Effector memory CD4-positive, alpha-beta T cell (primary cell): ENCODE data around the gene TRPM2.

Experiments used
- DNase-seq, 3 donors: peaks; one replicate each; pipeline ENCODE4 v3.0.0-alpha.2; 2020
- H3K27ac ChIP-seq: 2 replicates; pipeline ENCODE4 v1.7.0; 2013; ENCODE audit warnings: mild to moderate bottlenecking, low read length, moderate library complexity; ENCODE audit not compliant: insufficient read depth, poor library complexity, severe bottlenecking
- H3K27me3 ChIP-seq: replicated peaks from 2 replicates; pipeline ENCODE4 v1.7.0; 2013; ENCODE audit warnings: mild to moderate bottlenecking, low read length; ENCODE audit not compliant: insufficient read depth, control insufficient read depth, poor library complexity, severe bottlenecking
- H3K36me3 ChIP-seq: 2 replicates; pipeline ENCODE4 v1.7.0; 2013; ENCODE audit warnings: mild to moderate bottlenecking, low read length, moderate library complexity; ENCODE audit not compliant: control insufficient read depth, insufficient read depth
- H3K4me1 ChIP-seq: 2 replicates; pipeline ENCODE4 v1.7.0; 2013; ENCODE audit warnings: low read length, mild to moderate bottlenecking; ENCODE audit not compliant: control insufficient read depth, insufficient read depth, poor library complexity, severe bottlenecking
- H3K4me3 ChIP-seq: 2 replicates; pipeline ENCODE4 v1.7.0; 2013; ENCODE audit warnings: low read length, low read depth, mild to moderate bottlenecking; ENCODE audit not compliant: insufficient read depth, poor library complexity, severe bottlenecking
- H3K9me3 ChIP-seq: 2 replicates; pipeline ENCODE4 v1.7.0; 2013; ENCODE audit warnings: mild to moderate bottlenecking, low read length, moderate library complexity; ENCODE audit not compliant: control insufficient read depth

Gene TRPM2

DNA sequence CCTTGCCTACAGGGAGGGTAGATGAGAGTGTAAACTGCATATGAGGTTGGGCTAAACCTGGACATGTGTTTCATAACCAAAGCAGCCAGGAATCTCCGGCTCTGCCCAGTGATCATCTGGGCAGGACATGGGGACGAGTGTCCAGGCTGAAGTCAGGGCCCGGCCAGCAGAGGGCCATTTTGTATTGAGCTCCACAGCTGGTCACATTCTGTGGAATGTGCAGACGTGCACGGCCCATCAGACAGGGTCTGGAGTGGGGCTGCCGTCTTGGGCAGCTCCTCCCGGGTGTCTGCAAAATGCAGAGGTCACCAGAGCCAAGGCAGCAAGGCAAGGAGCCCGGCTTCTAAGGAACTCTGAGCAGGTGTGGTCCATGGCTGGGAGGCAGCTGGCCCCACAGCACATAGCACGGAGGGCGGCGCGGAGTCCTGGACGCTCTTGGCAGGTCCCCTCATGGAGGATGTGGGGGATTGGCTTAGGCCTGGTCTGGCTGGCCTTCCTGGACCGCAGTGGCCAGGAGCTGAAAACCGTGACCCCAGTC, 108.1 kb downstream of the TRPM2 start:
- DNase-seq: no peak
- Histone ChIP-seq H3K9me3 (no peaks in the 10 kb centered on the region), H3K4me1 (no peaks in the 10 kb centered on the region), H3K27me3 (no peaks in the 10 kb centered on the region), H3K36me3 (no peaks in the 10 kb centered on the region), H3K4me3 (no peak overlapping the region), H3K27ac (no peak overlapping the region)

DNA sequence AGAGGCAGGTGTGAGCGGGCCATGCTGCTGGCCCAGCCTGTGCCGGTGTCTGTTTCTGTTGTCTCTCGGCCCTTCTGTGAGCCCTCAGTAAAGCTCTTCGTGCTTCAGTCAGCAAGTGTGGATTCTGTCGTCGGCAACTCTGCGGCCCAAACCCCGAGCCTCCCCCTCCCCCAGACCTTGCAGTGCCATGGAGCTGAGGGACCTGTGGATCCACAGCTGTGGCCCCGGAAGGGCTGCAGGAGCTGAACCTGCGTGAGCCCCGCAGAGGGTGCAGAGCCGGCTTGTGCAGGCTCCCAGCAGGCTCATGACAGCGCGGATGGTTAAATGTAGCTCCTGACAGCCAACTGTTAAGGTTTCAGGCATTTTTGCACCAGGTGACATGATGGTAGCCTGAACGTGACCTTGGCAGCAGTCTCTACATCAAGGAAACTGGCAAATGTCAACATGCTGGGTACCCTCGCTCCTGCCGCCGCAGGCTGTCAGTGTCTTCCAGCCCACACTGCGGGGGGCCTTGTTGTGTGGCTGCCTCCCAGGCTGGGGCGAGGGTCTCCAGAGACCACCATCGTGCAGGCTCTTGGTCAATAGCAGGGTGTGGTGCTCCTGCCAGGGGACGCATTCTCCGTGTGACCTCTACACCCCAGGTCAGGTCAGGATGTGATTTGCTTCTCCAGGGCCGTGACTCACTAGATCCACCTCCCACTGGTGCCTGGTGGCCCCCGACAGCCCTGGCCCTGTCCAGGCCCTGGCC, 108.8 kb downstream of the TRPM2 start:
- no peaks in the 10 kb centered on the region for H3K27me3 ChIP-seq
- H3K4me1 ChIP-seq: no peaks in the 10 kb centered on the region
- no peaks in the 10 kb centered on the region for H3K36me3 ChIP-seq
- no peaks in the 10 kb centered on the region for H3K9me3 ChIP-seq
- no peak overlapping the region for H3K4me3 ChIP-seq
- H3K27ac ChIP-seq: no peak overlapping the region
- DNase-seq: no peak

DNA sequence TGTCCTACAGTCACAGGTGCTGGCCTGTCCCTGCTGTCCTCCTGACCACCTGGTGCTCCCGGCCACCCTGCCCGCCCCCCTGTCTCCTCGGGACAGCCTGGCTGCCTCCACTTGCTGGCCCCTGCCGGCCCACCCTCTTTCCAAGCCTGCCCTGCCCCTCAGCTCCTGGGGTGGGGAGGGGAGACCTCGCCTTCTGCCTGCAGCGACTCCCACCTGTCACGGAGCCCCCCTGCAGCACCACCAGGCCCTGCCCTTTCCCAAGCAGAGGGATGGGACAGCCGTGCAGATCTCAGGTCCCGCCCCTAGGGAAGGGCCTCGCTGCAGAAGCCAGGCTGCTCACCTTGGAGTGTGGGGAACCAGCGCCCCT, 109.4 kb downstream of the TRPM2 start:
- H3K4me3 ChIP-seq: no peak overlapping the region
- H3K36me3 ChIP-seq: no peaks in the 10 kb centered on the region
- no peak overlapping the region for H3K27ac ChIP-seq
- no peaks in the 10 kb centered on the region for H3K4me1 ChIP-seq
- H3K9me3 ChIP-seq: no peaks in the 10 kb centered on the region
- no peaks in the 10 kb centered on the region for H3K27me3 ChIP-seq
- DNase-seq: no peak

DNA sequence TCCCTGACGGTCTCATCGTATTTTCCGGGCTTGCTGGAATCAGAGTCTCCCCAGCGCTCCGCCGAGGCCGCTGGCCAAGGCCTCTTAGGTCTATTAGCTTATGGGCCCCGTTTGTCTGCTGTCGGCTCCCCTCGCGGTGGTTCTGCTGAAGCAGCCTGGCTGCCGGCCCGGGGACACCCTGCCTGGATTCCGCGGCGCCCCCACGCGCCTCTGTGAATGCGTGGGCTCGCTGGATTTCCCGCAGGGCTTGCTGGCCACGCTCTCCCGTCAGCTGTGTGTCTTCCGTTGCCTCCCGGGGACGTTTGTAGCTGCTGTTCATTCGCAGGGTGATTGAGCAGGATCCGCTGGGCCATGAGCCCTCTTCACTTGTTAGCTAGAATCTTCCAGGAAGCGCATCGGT, 110.3 kb downstream of the TRPM2 start:
- Histone ChIP-seq H3K9me3 (no peaks in the 10 kb centered on the region), H3K4me1 (no peaks in the 10 kb centered on the region), H3K27ac (no peak overlapping the region), H3K4me3 (no peak overlapping the region), H3K27me3 (no peaks in the 10 kb centered on the region), H3K36me3 (no peaks in the 10 kb centered on the region)
- no peak for DNase-seq

DNA sequence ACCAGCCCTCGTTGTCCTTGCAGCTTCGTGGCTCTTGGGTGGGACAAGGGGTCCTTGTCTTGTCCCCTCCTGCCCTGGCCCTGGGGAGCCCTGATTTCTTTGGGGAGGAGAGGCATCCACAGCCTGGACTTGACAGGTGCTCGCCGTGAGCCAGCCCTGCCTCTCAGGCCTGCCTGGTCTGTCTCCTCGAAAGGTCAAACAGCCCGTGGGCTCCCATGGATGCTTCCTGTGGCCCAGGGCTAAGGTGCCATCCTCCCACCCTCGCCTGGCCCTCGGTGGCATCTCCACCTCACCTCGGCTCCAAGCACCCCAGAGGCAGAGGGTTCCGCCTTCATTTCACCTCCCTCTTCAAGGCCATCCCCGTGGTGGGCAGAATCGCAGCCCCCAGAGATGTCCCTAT, 110.9 kb downstream of the TRPM2 start:
- H3K36me3 ChIP-seq: no peaks in the 10 kb centered on the region
- no peak overlapping the region for H3K27ac ChIP-seq
- no peaks in the 10 kb centered on the region for H3K4me1 ChIP-seq
- no peak overlapping the region for H3K4me3 ChIP-seq
- H3K27me3 ChIP-seq: no peaks in the 10 kb centered on the region
- no peak for DNase-seq
- H3K9me3 ChIP-seq: no peaks in the 10 kb centered on the region

DNA sequence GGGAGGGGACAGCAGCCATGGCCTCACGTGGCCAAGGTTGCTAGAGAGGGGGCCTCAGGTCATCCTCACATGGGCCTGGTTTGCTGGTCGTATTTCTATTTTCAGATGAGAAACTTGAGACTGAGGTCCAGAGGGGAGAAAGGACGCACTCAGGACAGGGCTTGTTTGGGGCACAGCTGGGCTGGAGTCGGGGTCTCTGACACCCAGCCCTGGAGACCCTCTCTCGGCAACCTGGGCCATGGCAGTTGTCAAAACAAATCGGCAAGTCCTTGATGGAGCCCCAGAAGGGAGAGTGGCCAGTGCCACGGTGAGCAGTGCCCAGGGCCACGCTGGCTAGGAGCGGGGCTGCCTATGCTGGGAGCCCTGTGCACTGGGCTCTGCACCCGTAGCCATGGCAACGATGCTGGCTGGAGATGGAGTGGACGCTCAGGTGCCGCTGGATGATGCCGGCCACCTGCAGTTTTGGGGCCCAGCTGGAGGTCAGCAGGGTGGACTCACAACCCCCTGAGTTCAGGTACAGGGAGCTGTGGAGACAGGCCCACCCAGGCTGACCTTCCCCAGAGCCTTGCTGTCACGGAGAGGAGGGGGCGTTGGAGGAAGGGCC, 113.0 kb downstream of the TRPM2 start:
- no peak overlapping the region for H3K27ac ChIP-seq
- no peaks in the 10 kb centered on the region for H3K27me3 ChIP-seq
- H3K4me1 ChIP-seq: no peaks in the 10 kb centered on the region
- no peaks in the 10 kb centered on the region for H3K9me3 ChIP-seq
- no peak overlapping the region for H3K4me3 ChIP-seq
- no peaks in the 10 kb centered on the region for H3K36me3 ChIP-seq
- DNase-seq: no peak

DNA sequence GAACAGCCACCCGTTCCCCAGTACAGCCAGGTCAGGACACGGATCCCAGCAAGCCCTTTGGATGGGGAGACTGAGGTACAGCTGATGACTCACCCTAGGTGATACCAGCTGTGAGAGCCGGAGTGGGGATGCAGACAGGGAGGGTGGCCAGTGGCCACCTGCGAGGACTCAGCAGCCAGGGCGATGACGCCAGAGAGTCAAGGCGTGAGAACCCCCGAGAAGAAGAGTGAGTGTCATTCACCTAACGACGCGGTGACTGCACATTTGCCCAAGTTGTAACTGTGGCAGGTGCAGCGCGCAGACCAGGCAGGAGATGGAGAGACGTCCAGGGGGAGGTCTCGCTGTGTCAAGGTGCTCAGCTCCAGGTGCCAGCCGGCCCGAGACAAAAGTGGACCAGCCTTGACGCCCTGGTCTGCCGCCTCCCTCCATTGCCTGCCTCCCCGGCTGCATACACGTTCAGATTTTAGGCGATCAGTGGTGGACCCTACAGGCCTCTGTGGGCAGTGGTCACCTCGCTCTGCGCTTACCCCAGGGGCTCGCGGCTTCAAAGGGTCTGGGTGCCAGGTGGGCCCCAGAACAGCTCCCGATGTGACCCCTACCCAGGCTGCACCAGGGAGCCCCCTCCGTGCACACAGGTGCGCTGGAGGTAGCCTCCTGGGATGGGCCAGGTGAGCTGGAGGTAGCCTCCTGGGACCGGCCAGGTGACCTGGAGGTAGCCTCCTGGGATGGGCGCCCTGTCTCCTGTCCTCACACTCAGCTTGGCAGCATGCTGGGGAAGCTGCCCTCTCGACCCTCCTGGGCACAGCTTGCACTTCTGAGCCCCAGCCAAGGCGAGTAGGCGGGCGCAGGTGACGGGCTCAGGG, 113.8 kb downstream of the TRPM2 start:
- Histone ChIP-seq H3K27ac (no peak overlapping the region), H3K36me3 (no peaks in the 10 kb centered on the region), H3K4me3 (no peak overlapping the region), H3K27me3 (no peaks in the 10 kb centered on the region), H3K4me1 (no peaks in the 10 kb centered on the region), H3K9me3 (no peaks in the 10 kb centered on the region)
- DNase-seq: no peak

DNA sequence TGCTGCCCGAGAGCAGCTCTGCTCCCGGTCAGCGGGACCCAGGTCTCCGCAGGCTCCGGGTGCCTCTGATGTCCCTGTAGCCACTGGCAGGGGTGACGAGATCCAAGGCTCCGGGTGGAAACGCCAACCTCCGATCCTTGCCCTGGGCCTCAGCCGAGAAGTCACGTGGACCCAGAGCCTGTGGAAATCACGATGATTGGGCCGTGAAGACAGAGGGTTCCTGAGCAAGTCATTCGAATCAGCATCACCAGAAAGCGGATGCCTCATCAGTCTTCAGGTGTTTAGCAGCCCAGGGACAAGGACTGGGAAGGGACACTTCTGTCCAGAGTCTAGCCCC, 114.4 kb downstream of the TRPM2 start:
- H3K4me3 ChIP-seq: no peak overlapping the region
- no peaks in the 10 kb centered on the region for H3K4me1 ChIP-seq
- H3K9me3 ChIP-seq: no peaks in the 10 kb centered on the region
- H3K27me3 ChIP-seq: no peaks in the 10 kb centered on the region
- no peak for DNase-seq
- H3K36me3 ChIP-seq: no peaks in the 10 kb centered on the region
- no peak overlapping the region for H3K27ac ChIP-seq

DNA sequence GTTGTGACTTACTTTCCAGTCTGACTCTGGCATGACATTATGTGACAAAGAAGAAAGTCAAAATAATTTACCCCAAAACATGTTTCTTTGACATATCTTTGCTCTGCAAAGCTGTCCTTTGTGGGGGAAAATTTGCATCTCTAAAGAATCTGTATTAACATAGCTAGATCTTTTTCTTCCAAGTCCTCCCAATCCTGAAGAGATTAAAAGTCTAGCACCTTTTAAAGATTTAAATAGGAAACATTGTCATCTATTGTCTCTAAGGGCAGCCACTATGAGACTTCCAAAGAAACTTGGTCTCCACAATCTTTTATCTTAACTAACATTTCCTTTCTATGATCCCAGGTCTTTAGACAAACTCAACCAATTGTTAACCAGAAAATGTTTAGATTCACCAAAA, 117.9 kb downstream of the TRPM2 start:
- Histone ChIP-seq H3K27me3 (no peaks in the 10 kb centered on the region), H3K4me3 (no peak overlapping the region), H3K9me3 (no peaks in the 10 kb centered on the region), H3K4me1 (no peaks in the 10 kb centered on the region), H3K27ac (no peak overlapping the region), H3K36me3 (no peaks in the 10 kb centered on the region)
- DNase-seq: no peak

DNA sequence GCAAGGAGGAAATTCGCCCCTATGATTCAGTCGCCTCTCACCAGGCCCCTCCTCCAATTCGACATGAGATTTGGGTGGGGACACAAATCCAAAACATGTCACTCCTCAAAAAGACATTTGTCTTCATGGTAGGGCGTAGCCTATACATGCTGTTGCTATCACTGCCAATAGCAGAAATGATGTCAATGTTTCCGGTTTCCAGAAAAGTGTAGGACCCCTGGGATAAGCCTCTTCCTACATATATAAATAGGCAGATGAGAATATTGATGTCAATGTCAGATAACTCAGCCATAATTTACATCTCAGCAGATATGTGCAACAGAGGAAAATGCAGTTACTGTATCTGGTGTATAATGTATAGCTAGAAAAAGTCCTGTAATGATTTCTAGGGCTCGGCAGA, 118.6 kb downstream of the TRPM2 start:
- H3K4me3 ChIP-seq: no peak overlapping the region
- no peaks in the 10 kb centered on the region for H3K9me3 ChIP-seq
- no peaks in the 10 kb centered on the region for H3K4me1 ChIP-seq
- no peak overlapping the region for H3K27ac ChIP-seq
- H3K27me3 ChIP-seq: no peaks in the 10 kb centered on the region
- no peak for DNase-seq
- no peaks in the 10 kb centered on the region for H3K36me3 ChIP-seq
